ENCODE data around the gene RGPD3.

Gene RGPD3

GRCh38 chr2:106366204-106366885 lies 101.9 kb downstream of the RGPD3 start:
- no peaks in the 10 kb centered on the region for H3K27me3 Mint-ChIP-seq
- no peaks in the 10 kb centered on the region for H3K9me3 Mint-ChIP-seq
- no peak overlapping the region for H3K4me3 Mint-ChIP-seq
- H3K4me1 Mint-ChIP-seq: no peaks in the 10 kb centered on the region
- no peaks in the 10 kb centered on the region for H3K36me3 Mint-ChIP-seq
- no peak overlapping the region for H3K27ac Mint-ChIP-seq

DNA sequence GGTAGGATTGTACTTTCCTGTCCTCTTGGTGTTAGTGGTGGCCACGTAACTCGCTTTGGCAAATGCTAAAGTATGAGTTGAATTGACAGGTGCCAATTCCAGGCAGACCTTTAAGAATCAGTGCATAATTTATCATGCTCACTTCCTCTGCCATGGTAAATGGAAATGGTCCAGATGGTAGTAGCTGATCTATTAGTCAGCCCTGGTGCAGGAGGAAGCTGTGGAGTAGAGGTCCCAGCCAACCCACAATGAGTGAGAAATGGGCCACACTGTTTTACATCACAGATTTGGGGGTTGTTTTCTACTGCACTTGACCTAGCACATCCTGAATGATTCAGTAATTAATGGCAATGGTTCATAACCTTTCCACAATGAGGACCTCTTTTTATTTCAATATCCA lies 104.4 kb downstream of the RGPD3 start:
- H3K27ac Mint-ChIP-seq: no peak overlapping the region
- H3K36me3 Mint-ChIP-seq: no peaks in the 10 kb centered on the region

DNA sequence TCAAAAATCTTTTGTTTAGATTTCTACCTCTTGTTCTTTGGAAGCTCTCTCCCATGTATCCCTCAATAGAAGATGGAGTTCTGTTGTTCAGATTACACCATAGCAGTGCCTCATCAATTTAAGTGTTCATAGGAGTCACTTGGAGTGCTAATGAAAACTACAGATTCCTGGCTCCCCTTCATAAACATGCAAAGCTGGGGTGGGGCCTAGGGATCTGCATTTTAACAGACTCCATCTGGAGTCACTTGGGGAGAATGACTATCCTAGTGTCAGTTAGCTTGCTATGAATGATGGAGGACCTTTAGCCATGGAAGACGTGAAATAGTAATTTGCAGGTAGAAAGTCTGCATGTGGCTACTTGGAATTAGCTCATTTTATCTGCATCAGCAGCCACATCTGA lies 105.4 kb downstream of the RGPD3 start:
- Mint-ChIP-seq H3K4me3 (no peak overlapping the region), H3K36me3 (no peaks in the 10 kb centered on the region), H3K27me3 (peaks cover 3% of the 10 kb centered on the region), H3K4me1 (no peaks in the 10 kb centered on the region), H3K27ac (no peak overlapping the region), H3K9me3 (no peaks in the 10 kb centered on the region)

More for the DNA sequence above, 104.4 kb downstream of the RGPD3 start:
- H3K27me3 Mint-ChIP-seq: peaks cover 3% of the 10 kb centered on the region
- H3K4me1 Mint-ChIP-seq: no peaks in the 10 kb centered on the region
- no peak overlapping the region for H3K4me3 Mint-ChIP-seq
- no peaks in the 10 kb centered on the region for H3K9me3 Mint-ChIP-seq

DNA sequence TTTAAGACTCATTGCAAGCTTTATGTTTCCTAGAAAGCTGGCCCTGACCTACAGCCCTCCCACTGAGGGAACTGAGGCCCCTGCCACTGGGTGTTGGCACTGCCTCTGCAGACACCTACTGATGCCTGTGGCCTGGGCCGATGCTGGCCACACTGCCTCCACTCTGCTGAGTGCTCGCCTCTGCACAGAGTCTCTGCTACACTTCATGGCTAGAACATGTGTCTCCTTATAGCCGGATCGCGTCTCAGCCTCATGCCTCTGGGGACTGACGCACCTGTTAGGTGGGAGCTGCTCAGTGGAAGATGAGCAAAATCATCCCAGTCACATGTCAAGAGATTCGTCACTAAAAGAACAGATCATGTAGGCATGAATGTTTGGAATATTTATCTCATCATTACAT lies 108.7 kb downstream of the RGPD3 start:
- Mint-ChIP-seq H3K27me3 (peaks cover 3% of the 10 kb centered on the region), H3K4me1 (no peaks in the 10 kb centered on the region), H3K27ac (no peak overlapping the region), H3K36me3 (no peaks in the 10 kb centered on the region), H3K4me3 (no peak overlapping the region), H3K9me3 (no peaks in the 10 kb centered on the region)

DNA sequence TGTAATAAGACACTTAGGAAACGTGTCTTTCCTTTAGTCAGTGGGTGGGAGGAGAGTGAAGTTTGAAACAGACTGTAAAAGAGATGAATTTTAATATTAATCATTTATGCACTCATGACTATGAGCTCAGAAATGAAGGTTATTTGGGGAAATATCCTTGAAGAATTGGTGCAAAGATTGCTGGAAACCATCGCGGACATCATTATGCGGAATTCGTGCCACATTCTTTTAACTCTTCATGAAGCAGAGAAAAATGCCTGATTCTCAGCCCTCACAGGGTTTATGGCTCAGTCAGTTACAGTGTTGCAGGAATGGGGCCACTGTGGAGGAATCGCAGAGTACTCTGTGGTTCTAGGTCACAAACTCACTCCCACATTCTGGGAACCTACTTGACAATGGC lies 109.7 kb downstream of the RGPD3 start:
- Mint-ChIP-seq H3K9me3 (no peaks in the 10 kb centered on the region), H3K27ac (no peak overlapping the region), H3K4me1 (no peaks in the 10 kb centered on the region), H3K4me3 (no peak overlapping the region), H3K36me3 (no peaks in the 10 kb centered on the region), H3K27me3 (peaks cover 6% of the 10 kb centered on the region)

- Mint-ChIP-seq H3K4me1 (no peaks in the 10 kb centered on the region), H3K27ac (no peak overlapping the region), H3K36me3 (no peaks in the 10 kb centered on the region), H3K4me3 (no peak overlapping the region), H3K9me3 (no peaks in the 10 kb centered on the region), H3K27me3 (peaks cover 6% of the 10 kb centered on the region)
Measured at GRCh38 chr2:106358081-106358480, 110.1 kb downstream of the RGPD3 start.

- Mint-ChIP-seq H3K4me3 (no peak overlapping the region), H3K36me3 (no peaks in the 10 kb centered on the region), H3K4me1 (no peaks in the 10 kb centered on the region), H3K27me3 (peaks cover 6% of the 10 kb centered on the region), H3K27ac (no peak overlapping the region), H3K9me3 (no peaks in the 10 kb centered on the region)
Measured at GRCh38 chr2:106356291-106356690, 111.9 kb downstream of the RGPD3 start.

- H3K27ac Mint-ChIP-seq: no peak overlapping the region
- H3K36me3 Mint-ChIP-seq: no peaks in the 10 kb centered on the region
- peaks cover 3% of the 10 kb centered on the region for H3K27me3 Mint-ChIP-seq
- H3K9me3 Mint-ChIP-seq: no peaks in the 10 kb centered on the region
- H3K4me3 Mint-ChIP-seq: no peak overlapping the region
- H3K4me1 Mint-ChIP-seq: no peaks in the 10 kb centered on the region
Measured at GRCh38 chr2:106353676-106354075, 114.5 kb downstream of the RGPD3 start.

DNA sequence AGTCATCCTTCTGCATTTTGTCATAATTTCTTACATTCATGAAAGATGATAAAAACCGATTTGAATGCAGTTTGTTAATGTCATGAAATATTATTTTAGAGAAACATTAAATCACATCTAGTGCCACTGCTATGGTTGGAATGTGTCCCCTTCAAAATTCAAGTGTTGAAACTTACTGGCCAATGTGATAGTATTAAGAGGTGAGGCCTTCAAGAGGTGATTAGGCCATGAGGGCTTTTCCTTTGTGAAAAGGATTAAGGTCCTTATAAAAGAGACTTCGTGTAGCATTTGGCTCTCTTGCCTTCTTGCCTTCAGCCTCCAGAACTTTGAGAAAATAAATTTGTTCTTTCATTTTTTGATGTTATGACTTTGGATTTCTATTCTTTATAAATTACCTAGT lies 117.2 kb downstream of the RGPD3 start:
- Mint-ChIP-seq H3K27ac (no peak overlapping the region), H3K36me3 (no peaks in the 10 kb centered on the region), H3K9me3 (no peaks in the 10 kb centered on the region), H3K4me1 (no peaks in the 10 kb centered on the region), H3K27me3 (peaks cover 3% of the 10 kb centered on the region), H3K4me3 (no peak overlapping the region)

GRCh38 chr2:106344302-106344701 lies 123.9 kb downstream of the RGPD3 start:
- Mint-ChIP-seq H3K36me3 (no peaks in the 10 kb centered on the region), H3K4me3 (no peak overlapping the region), H3K4me1 (peaks cover 7% of the 10 kb centered on the region), H3K9me3 (no peaks in the 10 kb centered on the region), H3K27ac (no peak overlapping the region), H3K27me3 (no peaks in the 10 kb centered on the region)

DNA sequence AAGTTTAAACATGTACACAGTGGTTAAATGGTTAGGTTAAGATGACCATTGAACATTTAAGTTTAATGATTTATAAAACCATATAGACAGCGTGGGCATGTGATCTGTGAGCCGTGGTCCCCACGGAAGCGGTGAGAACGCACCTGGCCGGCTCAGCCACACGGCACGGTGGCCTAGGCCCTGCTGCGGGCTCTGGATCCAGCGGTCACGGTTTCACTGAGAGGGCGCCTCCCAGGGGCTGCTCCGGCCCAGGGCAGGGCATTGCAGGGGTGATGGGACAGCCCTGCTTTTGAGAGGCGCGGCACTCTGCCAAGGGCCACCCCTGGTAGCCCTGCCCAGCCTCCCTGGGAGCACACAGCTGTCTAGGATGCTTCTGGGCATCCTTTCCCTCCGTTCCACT lies 124.9 kb downstream of the RGPD3 start:
- Mint-ChIP-seq H3K27me3 (no peaks in the 10 kb centered on the region), H3K4me3 (no peak overlapping the region), H3K27ac (no peak overlapping the region), H3K9me3 (no peaks in the 10 kb centered on the region), H3K4me1 (peaks cover 8% of the 10 kb centered on the region), H3K36me3 (no peaks in the 10 kb centered on the region)

DNA sequence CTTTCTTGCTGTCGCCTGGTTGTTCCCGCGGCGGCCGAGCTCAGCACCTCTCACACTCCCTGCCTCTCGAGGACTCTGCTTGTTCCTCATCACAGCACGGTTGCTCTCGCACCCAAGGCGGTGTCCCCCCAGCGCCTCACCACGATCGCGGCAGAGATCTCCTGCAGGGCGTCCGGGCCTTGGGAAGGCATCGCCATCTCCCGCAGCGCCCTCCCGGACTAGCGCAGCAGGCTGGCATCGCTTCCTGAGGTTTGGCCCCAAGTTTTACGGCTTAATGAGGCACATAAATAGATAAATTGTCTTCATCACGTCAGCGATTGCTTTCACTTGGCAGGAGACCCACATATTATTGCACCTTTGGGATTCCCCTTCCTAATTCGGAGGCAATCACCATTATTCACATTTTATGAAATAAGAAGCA lies 125.4 kb downstream of the RGPD3 start:
- no peak overlapping the region for H3K4me3 Mint-ChIP-seq
- H3K27ac Mint-ChIP-seq: no peak overlapping the region
- peaks cover 8% of the 10 kb centered on the region for H3K4me1 Mint-ChIP-seq
- H3K27me3 Mint-ChIP-seq: no peaks in the 10 kb centered on the region
- no peaks in the 10 kb centered on the region for H3K36me3 Mint-ChIP-seq
- H3K9me3 Mint-ChIP-seq: no peaks in the 10 kb centered on the region

DNA sequence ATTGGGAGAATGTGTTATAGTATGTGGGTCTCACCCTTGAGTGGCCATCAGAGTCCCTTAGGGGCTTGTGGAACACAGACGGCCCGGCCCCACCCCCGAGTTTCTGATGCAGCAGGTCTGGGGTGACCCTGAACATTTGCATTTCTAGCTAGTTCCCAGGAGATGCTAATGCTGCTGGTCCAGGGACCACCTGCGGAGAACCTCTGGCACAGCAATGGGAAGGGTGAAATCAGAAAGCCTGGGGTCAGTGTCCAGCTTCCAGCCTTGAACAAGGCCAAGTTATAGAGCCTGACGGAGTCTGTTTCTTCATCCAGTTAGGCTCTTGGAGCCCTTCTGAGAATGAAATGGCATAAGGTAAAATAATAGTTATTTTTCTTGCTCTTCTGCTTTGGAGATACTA lies 126.5 kb downstream of the RGPD3 start:
- no peaks in the 10 kb centered on the region for H3K36me3 Mint-ChIP-seq
- no peak overlapping the region for H3K4me3 Mint-ChIP-seq

More for the DNA sequence above, 126.5 kb downstream of the RGPD3 start:
- H3K27ac Mint-ChIP-seq: no peak overlapping the region
- no peaks in the 10 kb centered on the region for H3K9me3 Mint-ChIP-seq
- H3K27me3 Mint-ChIP-seq: no peaks in the 10 kb centered on the region
- peaks cover 8% of the 10 kb centered on the region for H3K4me1 Mint-ChIP-seq
